SW480 (cell line): ENCODE results near the gene NXPH1.
"Not testable (repeated sequence)": the region's sequence is repeated elsewhere in the genome, so short reads cannot be mapped to it uniquely, and the experiment has no call there.

Source experiments
- DNase-seq: peaks from one replicate; pipeline ENCODE4 v3.0.0-alpha.2; 2016; ENCODE audit warnings: low spot score

NXPH1 gene

GRCh38 chr7:8719102-8719501 lies 285.7 kb downstream of the NXPH1 start:
- DNase-seq = no peak

- DNase-seq = peak; percentile 70
These were observed 290.8 kb downstream of the NXPH1 start for GRCh38 chr7:8724080-8724718.

GRCh38 chr7:8731756-8732155 lies 298.3 kb downstream of the NXPH1 start:
- not testable (repeated sequence) for DNase-seq

- DNase-seq = no peak
These were observed 306.4 kb downstream of the NXPH1 start for GRCh38 chr7:8739837-8740236.

- peak; percentile 46 for DNase-seq
These were observed 309.4 kb downstream of the NXPH1 start for GRCh38 chr7:8742837-8743236.

GRCh38 chr7:8747338-8747737 lies 313.9 kb downstream of the NXPH1 start:
- no peak for DNase-seq

GRCh38 chr7:8751557-8752231 lies 318.3 kb downstream of the NXPH1 start:
- no peak for DNase-seq

GRCh38 chr7:8753355-8753754 lies 319.9 kb downstream of the NXPH1 start:
- no peak for DNase-seq

- no peak for DNase-seq
These were observed 328.3 kb downstream of the NXPH1 start for GRCh38 chr7:8761731-8762130.

GRCh38 chr7:8762803-8763202 lies 329.4 kb downstream of the NXPH1 start:
- DNase-seq = no peak

- DNase-seq = no peak
These were observed 332.0 kb downstream of the NXPH1 start for GRCh38 chr7:8765374-8765773.

GRCh38 chr7:8773518-8773917 lies 340.1 kb downstream of the NXPH1 start:
- no peak for DNase-seq

GRCh38 chr7:8778459-8778858 lies 345.1 kb downstream of the NXPH1 start:
- DNase-seq = no peak

- DNase-seq = no peak
These were observed 347.8 kb downstream of the NXPH1 start for GRCh38 chr7:8781166-8781565.

GRCh38 chr7:8783229-8783628 lies 349.8 kb downstream of the NXPH1 start:
- no peak for DNase-seq

GRCh38 chr7:8785081-8785480 lies 351.7 kb downstream of the NXPH1 start:
- no peak for DNase-seq

- DNase-seq = no peak
These were observed 367.6 kb downstream of the NXPH1 start for GRCh38 chr7:8800986-8801385.
